GM12878 (cell line): ENCODE data around the gene MAGI2.

Source experiments
- JUNB ChIP-seq: IDR thresholded peaks from 2 replicates; pipeline ENCODE4 v1.6.1; 2016; ENCODE audit warnings: antibody characterized with exemption, mild to moderate bottlenecking
- JUND ChIP-seq: IDR thresholded peaks from 2 replicates; pipeline ENCODE4 v1.6.1; 2012; ENCODE audit warnings: low read depth, mild to moderate bottlenecking, low read length, improper control_type of control experiment, moderate library complexity
- KDM1A ChIP-seq: fragments of 200-600 bp; sonication (generic); IDR thresholded peaks from 2 replicates; pipeline ENCODE4 v1.6.1; 2016; ENCODE audit warnings: borderline replicate concordance
- POLR2A ChIP-seq: IDR thresholded peaks from 2 replicates; pipeline ENCODE4 v1.6.1; 2011; ENCODE audit warnings: low read depth, mild to moderate bottlenecking, low read length
- POLR2AphosphoS2 ChIP-seq: IDR thresholded peaks from 2 replicates; pipeline ENCODE4 v1.6.1; 2011; ENCODE audit warnings: low read depth, mild to moderate bottlenecking, low read length, improper control_type of control experiment, moderate library complexity
- RB1 ChIP-seq: fragments of 450-650 bp; formaldehyde crosslinking; IDR thresholded peaks from 2 replicates; pipeline ENCODE4 v1.6.1; 2017; ENCODE audit warnings: mild to moderate bottlenecking, borderline replicate concordance
- ZZZ3 ChIP-seq: IDR thresholded peaks from 2 replicates; pipeline ENCODE4 v1.6.1; 2011; ENCODE audit warnings: low read depth; ENCODE audit not compliant: control insufficient read depth, insufficient read length
- TF ChIP-seq, protein P1 (sequence below), 3 experiments: IDR thresholded peaks in 2 of 3; conservative IDR thresholded peaks in 1 of 3; 2 replicates each; pipeline ENCODE4 v1.5.1; 2011; ENCODE audit warnings: low read depth in 3 of 3, low read length in 3 of 3, mild to moderate bottlenecking in 3 of 3, control low read depth in 2 of 3, moderate library complexity in 2 of 3, inconsistent platforms in 1 of 3, mixed read lengths in 1 of 3; ENCODE audit not compliant: control insufficient read depth in 2 of 3, insufficient read depth in 1 of 3; ENCODE audit errors: extremely low read depth in 1 of 3

DNA sequence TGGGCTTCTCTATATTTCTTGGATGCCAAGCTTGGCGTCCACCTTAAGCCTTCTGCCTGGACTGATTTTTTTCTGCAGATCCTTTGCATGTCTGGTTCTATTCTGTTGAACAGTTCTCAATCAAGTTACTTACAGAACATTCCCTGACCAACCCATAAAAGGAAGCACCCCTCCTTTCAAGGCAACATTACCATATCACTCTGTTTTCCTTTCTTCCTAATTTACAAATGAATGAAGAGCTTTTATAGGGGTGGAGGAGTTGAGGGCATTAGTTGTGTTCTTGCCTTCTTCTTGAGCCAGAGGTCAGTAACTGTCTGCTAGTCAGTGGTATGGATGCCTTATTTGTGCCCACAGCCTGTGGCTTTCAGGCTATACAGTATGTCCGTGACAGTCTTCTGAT, 1293.9 kb downstream of the MAGI2 start:
- TF ChIP-seq POLR2A: no peak
- TF ChIP-seq KDM1A: no peak
- TF ChIP-seq JUNB: no peak
- TF ChIP-seq ZZZ3: no peak
- no peak for TF ChIP-seq JUND
- no peak for TF ChIP-seq POLR2AphosphoS2
- TF ChIP-seq, protein P1, sequence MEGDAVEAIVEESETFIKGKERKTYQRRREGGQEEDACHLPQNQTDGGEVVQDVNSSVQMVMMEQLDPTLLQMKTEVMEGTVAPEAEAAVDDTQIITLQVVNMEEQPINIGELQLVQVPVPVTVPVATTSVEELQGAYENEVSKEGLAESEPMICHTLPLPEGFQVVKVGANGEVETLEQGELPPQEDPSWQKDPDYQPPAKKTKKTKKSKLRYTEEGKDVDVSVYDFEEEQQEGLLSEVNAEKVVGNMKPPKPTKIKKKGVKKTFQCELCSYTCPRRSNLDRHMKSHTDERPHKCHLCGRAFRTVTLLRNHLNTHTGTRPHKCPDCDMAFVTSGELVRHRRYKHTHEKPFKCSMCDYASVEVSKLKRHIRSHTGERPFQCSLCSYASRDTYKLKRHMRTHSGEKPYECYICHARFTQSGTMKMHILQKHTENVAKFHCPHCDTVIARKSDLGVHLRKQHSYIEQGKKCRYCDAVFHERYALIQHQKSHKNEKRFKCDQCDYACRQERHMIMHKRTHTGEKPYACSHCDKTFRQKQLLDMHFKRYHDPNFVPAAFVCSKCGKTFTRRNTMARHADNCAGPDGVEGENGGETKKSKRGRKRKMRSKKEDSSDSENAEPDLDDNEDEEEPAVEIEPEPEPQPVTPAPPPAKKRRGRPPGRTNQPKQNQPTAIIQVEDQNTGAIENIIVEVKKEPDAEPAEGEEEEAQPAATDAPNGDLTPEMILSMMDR (IDR thresholded peaks at IDR 0.05 in 2 of 3, conservative IDR thresholded peaks at IDR 0.05 in 1 of 3; ENCODE audit: control insufficient read depth in 2 of 3, extremely low read depth in 1 of 3, insufficient read depth in 1 of 3, low read depth in 3 of 3, low read length in 3 of 3): no peak
- TF ChIP-seq RB1: no peak
